Measurements from ENCODE around the gene EI24. TPM values are rescaled to one million over a fixed set of nuclear protein-coding genes. Genes with fewer than 3 reads are reported as not detected.

EI24 gene
- total RNA-seq, 1 experiment from 2014 or later, result 170 TPM

- intact Hi-C loops (cut with micrococcal nuclease; ENCODE audit: unreplicated experiment), result no loop called here
Measured at GRCh38 chr11:125578783-125579182, 9.5 kb downstream of the EI24 start.

GRCh38 chr11:125579811-125580210, 10.5 kb downstream of the EI24 start:
- no TSS peak for BruUV-seq (replicated peaks)
- no peak for TF ChIP-seq CTCF (IDR thresholded peaks at IDR 0.05; ENCODE audit: insufficient read depth in 1 of 2, low read depth in 1 of 2, low read length in 1 of 2, severe bottlenecking in 1 of 2, unreplicated experiment in 1 of 2)
- DNase-seq, result no peak
- CTCF ChIA-PET, result no interaction called here
- Mint-ChIP-seq H3K4me3 (ENCODE audit: unreplicated experiment) (no peak overlapping the region), H3K27ac (ENCODE audit: unreplicated experiment) (no peak overlapping the region), H3K27me3 (ENCODE audit: insufficient read depth, unreplicated experiment) (no peaks in the 10 kb centered on the region), H3K4me1 (ENCODE audit: low read depth, unreplicated experiment) (no peaks in the 10 kb centered on the region), H3K9me3 (ENCODE audit: unreplicated experiment) (no peaks in the 10 kb centered on the region), H3K36me3 (ENCODE audit: insufficient read depth, unreplicated experiment) (peaks cover 91% of the 10 kb centered on the region)
- Histone ChIP-seq H3K36me3 (ENCODE audit: control insufficient read depth, insufficient read depth, low read length) (peaks cover 10% of the 10 kb centered on the region), H3K9me3 (no peaks in the 10 kb centered on the region), H3K4me1 (no peaks in the 10 kb centered on the region), H3K4me3 (ENCODE audit: low read depth, low read length) (no peak overlapping the region), H3K27me3 (replicated peaks; ENCODE audit: control insufficient read depth, insufficient read depth, low read length) (no peaks in the 10 kb centered on the region)
- intact Hi-C loops (cut with micrococcal nuclease; ENCODE audit: unreplicated experiment), result no loop called here
- POLR2A ChIA-PET, result no interaction called here

More at GRCh38 chr11:125578783-125579182, 9.5 kb downstream of the EI24 start:
- Histone ChIP-seq H3K9me3 (no peaks in the 10 kb centered on the region), H3K4me3 (ENCODE audit: low read depth, low read length) (no peak overlapping the region), H3K4me1 (no peaks in the 10 kb centered on the region), H3K27me3 (replicated peaks; ENCODE audit: control insufficient read depth, insufficient read depth, low read length) (no peaks in the 10 kb centered on the region), H3K36me3 (ENCODE audit: control insufficient read depth, insufficient read depth, low read length) (peaks cover 12% of the 10 kb centered on the region)
- BruUV-seq (replicated peaks), result no TSS peak
- H3K27ac Mint-ChIP-seq (ENCODE audit: unreplicated experiment), result no peak overlapping the region
- no peak for TF ChIP-seq CTCF (IDR thresholded peaks at IDR 0.05; ENCODE audit: insufficient read depth in 1 of 2, low read depth in 1 of 2, low read length in 1 of 2, severe bottlenecking in 1 of 2, unreplicated experiment in 1 of 2)
- ChIA-PET POLR2A (interaction anchor here (0.7 to 1.0 kb wide), 2 partner anchors 8 to 14 kb away, joined by 3 read pairs; partner anchors contain the start of gene STT3A), CTCF (no interaction called here)
- no peak for DNase-seq
- no peak overlapping the region for H3K4me3 Mint-ChIP-seq (ENCODE audit: unreplicated experiment)
- H3K4me1 Mint-ChIP-seq (ENCODE audit: low read depth, unreplicated experiment), result no peaks in the 10 kb centered on the region
- peaks cover 91% of the 10 kb centered on the region for H3K36me3 Mint-ChIP-seq (ENCODE audit: insufficient read depth, unreplicated experiment)
- H3K27me3 Mint-ChIP-seq (ENCODE audit: insufficient read depth, unreplicated experiment), result no peaks in the 10 kb centered on the region
- H3K9me3 Mint-ChIP-seq (ENCODE audit: unreplicated experiment), result no peaks in the 10 kb centered on the region

- no peaks in the 10 kb centered on the region for H3K9me3 ChIP-seq
- peaks cover 6% of the 10 kb centered on the region for H3K36me3 ChIP-seq (ENCODE audit: control insufficient read depth, insufficient read depth, low read length)
- no peaks in the 10 kb centered on the region for H3K4me1 ChIP-seq
- TF ChIP-seq CTCF (IDR thresholded peaks at IDR 0.05; ENCODE audit: insufficient read depth in 1 of 2, low read depth in 1 of 2, low read length in 1 of 2, severe bottlenecking in 1 of 2, unreplicated experiment in 1 of 2), result no peak
- no peak for DNase-seq
- peaks cover 6% of the 10 kb centered on the region for H3K4me1 Mint-ChIP-seq (ENCODE audit: low read depth, unreplicated experiment)
- ChIA-PET CTCF (no interaction called here), POLR2A (no interaction called here)
- no TSS peak for BruUV-seq (replicated peaks)
- H3K27me3 ChIP-seq (replicated peaks; ENCODE audit: control insufficient read depth, insufficient read depth, low read length), result no peaks in the 10 kb centered on the region
- H3K36me3 Mint-ChIP-seq (ENCODE audit: insufficient read depth, unreplicated experiment), result peaks cover 71% of the 10 kb centered on the region
- no peak overlapping the region for H3K4me3 Mint-ChIP-seq (ENCODE audit: unreplicated experiment)
- no peak overlapping the region for H3K4me3 ChIP-seq (ENCODE audit: low read depth, low read length)
- no peaks in the 10 kb centered on the region for H3K27me3 Mint-ChIP-seq (ENCODE audit: insufficient read depth, unreplicated experiment)
- no peak overlapping the region for H3K27ac Mint-ChIP-seq (ENCODE audit: unreplicated experiment)
- intact Hi-C loops (cut with micrococcal nuclease; ENCODE audit: unreplicated experiment), result no loop called here
- no peaks in the 10 kb centered on the region for H3K9me3 Mint-ChIP-seq (ENCODE audit: unreplicated experiment)
Measured at GRCh38 chr11:125583496-125583895, 14.2 kb downstream of the EI24 start.

Data from Caco-2 (cell line).